ENCODE measurements around the gene ACAT2.

Gene ACAT2

DNA sequence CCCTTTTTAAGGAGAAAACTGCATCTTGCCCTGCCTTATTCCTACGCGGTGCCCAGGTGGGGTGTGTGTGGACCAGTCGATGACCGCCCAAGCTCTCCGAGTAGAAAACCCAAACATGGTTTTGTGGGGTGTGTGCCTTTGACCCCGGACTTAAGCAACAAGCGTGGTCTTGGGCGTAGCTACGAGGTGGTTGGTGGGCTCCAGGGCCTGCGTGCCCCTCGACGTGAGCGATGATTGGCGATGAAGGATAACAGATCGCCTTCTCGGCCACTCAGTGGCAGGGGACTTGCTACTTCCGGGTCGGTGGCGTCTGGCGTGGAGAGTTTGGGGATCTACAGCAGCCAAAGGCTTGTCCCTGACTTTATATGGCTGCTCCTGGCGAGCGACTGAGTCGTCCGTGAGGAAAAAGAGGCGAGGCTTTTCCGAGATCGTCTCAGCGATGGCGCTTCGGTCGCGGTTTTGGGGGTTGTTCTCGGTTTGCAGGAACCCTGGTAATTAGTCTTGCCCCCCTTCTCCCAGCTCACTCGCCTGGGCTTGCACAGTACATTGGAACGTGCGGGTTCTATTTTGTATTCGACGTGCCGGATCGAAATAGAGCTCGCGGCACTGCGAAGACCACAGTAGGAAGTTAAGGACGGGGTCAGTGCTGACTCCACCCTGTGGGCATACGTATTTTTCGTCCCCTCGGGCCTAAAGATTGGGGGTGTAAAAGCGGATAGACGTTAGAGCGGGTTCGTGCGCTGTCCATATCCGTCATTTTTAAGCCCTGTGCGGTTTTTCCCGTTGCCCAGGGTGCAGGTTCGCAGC, 28.5 kb downstream of the ACAT2 start, which contains the start of gene MRPL18:
MRPL18 (plus strand) TSS at position 319 of the 807 bp plus-strand sequence; CDS start at position 440, 121 bp downstream.
- no peak for TF ChIP-seq CTCF (IDR thresholded peaks at IDR 0.05)

GRCh38 chr6:159790956-159791598, 29.2 kb downstream of the ACAT2 start:
- TF ChIP-seq CTCF (IDR thresholded peaks at IDR 0.05): no peak

GRCh38 chr6:159797554-159797953, 35.7 kb downstream of the ACAT2 start:
- no peak for TF ChIP-seq CTCF (IDR thresholded peaks at IDR 0.05)

GRCh38 chr6:159800141-159800865, 38.5 kb downstream of the ACAT2 start, which contains the start of gene PNLDC1:
PNLDC1 (plus strand) TSS chr6:159800276; CDS start chr6:159800308, 32 bp downstream.
- TF ChIP-seq CTCF (IDR thresholded peaks at IDR 0.05): no peak

- TF ChIP-seq CTCF (IDR thresholded peaks at IDR 0.05): no peak
These were observed 40.1 kb downstream of the ACAT2 start for GRCh38 chr6:159801935-159802334.

DNA sequence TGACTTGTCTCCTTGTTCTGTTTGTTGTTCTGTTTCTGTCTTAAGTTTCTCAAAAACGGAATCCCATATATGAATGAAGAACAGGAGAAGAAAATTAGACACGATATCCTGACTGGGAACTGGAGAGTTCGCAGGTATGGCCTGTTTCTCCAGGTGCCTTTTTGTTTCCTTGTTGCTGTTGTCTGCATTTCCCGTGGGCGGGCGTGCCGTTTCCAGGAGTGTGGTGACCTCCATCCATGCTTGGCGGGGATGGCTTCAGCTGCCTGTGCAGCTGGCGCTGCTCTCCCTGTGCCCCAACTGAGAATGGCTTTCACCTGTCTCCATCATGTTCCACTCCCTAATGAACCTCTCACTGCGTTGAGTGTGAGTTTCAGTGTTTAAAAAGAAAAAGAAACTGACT, 42.7 kb downstream of the ACAT2 start:
- TF ChIP-seq CTCF (IDR thresholded peaks at IDR 0.05): no peak

GRCh38 chr6:159805440-159806020, 43.7 kb downstream of the ACAT2 start:
- no peak for TF ChIP-seq CTCF (IDR thresholded peaks at IDR 0.05)

Data from LNCAP (cell line).